CD4-positive, alpha-beta T cell treated with Interferon alpha-2 for 1 hour (primary cell): ENCODE results near the gene COQ9.
"Not testable (repeated sequence)": the region's sequence is repeated elsewhere in the genome, so short reads cannot be mapped to it uniquely, and the experiment has no call there.

Source experiments
- DNase-seq, 2 donors: peaks; one replicate each; pipeline ENCODE4 v3.0.0-alpha.2; 2020 to 2022

The COQ9 gene

DNA sequence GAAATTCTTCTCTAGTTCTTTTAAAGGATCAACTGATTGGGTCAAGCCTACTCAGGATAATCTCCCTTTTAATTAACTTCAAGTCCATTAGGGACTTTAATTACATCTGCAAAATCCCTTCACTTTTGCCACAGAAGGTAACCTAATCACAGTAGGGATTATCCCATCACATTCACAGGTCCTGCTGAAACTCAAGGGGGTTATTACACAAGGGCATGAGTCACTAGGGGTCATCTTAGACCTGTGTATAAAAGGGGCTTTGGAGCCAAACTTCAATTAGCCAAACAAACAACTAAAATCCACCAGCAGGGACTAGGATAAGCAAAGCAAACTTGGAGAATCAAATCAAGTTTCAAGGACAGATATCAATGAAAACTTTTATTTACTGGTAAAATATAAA is 19.5 kb upstream of the COQ9 start:
- no peak for DNase-seq

DNA sequence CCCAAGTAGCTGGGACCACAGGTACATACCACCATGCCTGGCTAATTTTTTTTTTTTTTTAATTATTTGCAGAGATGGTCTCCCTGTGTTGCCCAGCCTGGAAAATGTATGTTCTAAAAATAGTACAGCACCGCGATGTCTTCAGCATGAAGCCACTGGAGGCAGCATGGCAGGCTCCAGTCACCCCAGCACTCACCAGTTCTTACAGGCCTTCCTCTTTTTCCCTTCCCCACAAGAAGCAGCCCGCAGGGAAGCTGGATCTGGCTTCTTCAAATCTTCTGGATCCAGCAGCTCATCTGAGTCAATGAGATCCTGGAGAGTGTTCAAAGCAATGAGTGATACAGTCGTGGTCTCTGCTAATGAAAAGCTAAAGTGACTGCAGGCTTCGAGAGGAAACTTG is 16.3 kb upstream of the COQ9 start:
- DNase-seq: no peak

DNA sequence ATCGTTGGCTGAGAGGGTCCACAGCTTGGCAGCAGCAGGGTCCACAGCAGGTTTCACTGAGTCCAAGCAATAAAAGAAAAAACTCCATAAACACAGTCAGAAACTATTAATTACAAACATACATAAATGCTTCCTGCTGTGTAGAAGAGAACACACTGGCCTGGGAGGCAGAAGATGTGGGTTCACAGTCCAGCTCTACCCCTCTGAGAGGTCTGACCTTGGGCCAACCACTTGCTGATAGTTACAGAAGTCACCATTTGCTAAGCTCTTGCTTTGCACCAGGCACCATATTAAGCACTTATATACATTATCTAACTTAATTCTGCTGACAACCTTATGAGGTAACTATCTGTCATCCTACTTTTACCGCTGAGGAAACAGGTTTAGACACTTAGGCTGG is 14.8 kb upstream of the COQ9 start:
- DNase-seq: no peak

DNA sequence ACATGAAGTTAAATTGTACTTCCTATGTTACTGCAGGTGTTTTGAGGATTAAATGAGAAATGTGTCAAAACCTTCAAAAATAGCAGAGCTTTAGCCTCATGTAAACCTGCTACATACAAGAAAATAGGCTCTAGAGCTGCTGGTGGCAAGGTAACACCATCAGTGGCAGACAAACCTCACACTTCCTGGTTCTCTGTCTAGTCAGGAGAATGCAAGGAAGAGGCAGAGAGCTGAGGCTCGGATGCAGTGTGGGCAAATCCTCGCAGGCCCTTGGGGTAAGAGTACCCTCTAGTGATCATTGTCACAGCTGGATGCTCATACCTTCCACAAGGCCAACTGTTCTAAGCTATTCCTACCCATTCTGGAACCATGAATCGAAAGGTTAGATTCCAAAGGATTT is 14.3 kb upstream of the COQ9 start:
- no peak for DNase-seq

DNA sequence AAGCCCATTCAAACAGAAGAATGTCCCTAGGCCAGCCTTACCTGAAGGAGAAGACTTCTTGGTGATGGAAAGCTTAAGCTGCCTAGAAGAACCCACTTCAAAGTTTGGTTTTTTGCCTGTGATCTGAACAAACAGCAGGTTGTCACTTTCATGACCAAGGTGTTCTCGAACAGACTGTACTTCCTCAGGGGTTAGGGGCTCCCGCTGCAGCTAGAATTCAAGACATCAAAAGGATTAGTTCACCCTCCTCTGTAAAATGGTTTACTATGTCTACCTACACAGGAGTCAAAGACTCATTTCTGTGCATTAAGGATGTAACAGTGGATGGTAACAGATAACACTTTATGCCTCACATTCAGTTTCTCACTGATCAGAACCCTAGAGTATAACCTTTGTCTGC is 13.3 kb upstream of the COQ9 start:
- peak in 1 of 2 donors; percentile 11 for DNase-seq

DNA sequence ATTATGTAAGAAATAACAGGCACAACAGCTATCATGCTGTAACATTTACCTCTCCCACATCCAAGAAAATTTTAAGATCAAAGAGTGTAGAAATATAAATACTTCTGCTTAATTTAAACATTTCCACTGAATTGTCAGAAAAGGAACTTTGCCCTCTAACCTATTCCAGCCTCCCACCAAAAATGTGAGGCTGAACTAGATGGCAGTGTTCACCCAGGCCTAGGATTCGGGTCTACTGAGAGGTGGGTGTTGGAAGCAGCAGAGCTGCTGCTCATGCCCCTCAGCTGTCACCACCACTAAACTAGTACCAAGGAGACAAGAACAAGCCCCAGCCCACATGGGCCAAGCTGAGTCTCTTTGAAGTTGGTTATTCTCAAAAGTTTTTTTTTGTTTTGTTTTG is 11.4 kb upstream of the COQ9 start:
- DNase-seq: no peak

DNA sequence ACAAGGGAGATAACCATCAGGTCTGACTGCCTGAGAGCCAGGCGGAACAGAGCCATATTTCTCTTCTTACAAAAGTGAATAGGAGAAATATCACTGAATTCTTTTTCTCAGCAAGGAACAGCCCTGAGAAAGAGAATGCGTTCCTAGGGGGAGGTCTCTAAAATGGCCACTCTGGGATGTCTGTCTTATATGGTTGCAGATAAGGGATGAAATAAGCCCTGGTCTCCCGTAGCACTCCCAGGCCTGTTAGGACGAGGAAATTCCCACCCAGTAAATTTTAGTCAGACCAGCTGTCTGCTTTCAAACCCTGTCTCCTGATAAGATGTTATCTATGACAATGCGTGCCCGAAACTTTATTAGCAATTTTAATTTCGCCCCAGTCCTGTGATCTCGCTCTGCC is 7.3 kb upstream of the COQ9 start:
- DNase-seq: not testable (repeated sequence)

DNA sequence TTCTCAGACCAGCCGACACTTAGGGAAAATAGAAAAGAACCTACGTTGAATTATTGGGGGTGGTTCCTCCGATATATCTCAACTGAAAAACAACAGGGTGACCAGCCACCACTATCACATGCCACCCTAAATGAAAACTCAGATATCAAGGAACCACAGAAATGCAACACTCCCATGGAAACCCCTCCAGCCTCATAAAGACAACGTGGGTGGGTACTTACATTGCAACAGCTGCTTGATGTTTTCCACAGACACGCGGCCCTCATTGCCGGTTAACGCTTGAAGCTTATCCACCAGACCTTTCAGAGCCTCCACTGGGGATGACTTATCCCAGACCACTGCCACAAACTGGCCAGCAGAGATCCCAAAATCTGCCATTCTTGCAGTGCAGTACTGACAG is 6.7 kb upstream of the COQ9 start:
- not testable (repeated sequence) for DNase-seq

DNA sequence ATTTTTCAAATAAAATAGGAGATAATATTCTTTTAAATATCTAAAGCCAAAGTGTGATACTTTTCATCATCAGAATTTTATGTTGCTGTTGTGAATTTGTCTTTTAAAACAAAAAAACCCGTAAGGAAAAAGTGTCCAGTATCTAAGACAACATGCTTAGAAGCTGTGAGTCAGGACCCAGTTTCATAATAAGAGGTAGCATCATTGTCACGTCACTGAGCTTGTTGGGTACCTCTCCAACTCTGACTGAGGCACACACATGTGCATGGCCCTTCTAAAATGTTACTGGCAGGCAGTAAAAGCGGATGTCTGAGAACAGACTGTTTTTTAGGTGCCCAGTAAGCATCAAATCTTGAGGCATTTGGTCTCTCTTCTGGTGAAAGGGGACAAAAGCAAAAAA is 2.6 kb upstream of the COQ9 start:
- no peak for DNase-seq

DNA sequence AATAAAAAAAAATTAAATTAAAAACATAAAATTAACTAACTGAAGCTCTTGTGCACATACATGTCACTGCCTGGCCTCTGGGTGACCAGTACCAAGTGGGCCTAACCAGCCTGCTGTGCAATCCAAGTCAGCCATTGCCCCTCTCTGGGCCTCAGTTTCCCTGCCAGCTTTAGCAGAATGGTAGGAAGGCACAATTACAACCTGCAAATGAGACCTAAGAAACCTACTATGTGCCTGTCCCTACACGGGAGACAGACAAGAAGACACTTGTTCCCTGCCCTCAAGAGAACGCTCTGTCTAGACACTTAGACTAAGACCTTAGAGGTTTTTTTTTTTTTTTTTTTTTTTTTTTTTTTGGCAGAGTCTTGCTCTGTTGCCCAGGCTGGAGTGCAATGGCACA is 1.8 kb upstream of the COQ9 start:
- no peak for DNase-seq

DNA sequence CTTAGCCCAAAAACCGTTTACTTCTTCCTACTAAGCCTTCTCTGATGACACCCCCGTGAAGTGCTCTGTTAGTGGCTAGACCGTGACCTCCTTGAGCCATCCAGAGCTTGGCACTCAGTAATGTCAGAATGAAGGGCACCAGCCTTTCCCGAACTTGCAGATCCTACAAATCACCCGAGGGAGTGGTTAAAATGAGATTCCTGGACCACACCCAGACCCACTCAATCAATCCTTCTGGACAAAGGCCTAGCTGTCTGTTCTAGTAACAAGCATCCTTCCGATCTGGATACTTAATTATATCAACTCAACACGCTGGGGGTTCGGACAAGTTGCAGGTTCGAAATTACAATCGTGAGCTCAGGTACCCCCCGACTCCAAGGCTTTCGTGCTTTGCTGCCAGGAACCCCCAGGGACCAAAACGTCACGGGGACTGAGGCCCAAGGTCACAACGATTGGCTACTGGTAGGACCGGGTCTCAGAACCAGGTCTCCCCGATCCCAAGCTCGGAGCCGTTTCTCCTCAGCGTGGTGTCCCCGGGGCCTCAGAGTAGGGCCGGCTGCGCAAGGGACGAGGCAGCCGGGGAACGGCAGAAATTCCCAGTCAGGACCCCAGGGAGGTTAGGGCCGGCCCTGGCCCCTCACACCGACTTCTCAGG is 621 bp upstream of the COQ9 start:
- peak; percentile 18 to 29 for DNase-seq

DNA sequence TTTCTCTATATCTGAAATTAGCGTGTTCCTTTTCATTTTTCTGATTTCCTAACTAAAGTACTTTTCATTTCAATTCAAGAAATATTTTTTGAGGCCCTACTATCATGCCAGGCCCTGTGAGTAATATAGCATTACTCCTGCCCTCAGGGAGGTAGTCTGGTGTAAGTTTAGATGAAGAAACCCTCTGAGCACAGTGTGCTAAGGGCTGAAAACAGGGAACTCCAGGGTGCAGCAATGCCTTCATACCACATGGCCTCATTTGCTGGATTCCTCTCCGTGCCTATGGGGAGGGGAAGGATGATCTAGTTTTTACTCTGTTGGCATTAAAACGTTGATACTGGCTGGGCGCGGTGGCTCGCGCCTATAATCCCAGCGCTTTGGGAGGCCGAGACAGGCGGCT is 4.7 kb downstream of the COQ9 start:
- DNase-seq: no peak

DNA sequence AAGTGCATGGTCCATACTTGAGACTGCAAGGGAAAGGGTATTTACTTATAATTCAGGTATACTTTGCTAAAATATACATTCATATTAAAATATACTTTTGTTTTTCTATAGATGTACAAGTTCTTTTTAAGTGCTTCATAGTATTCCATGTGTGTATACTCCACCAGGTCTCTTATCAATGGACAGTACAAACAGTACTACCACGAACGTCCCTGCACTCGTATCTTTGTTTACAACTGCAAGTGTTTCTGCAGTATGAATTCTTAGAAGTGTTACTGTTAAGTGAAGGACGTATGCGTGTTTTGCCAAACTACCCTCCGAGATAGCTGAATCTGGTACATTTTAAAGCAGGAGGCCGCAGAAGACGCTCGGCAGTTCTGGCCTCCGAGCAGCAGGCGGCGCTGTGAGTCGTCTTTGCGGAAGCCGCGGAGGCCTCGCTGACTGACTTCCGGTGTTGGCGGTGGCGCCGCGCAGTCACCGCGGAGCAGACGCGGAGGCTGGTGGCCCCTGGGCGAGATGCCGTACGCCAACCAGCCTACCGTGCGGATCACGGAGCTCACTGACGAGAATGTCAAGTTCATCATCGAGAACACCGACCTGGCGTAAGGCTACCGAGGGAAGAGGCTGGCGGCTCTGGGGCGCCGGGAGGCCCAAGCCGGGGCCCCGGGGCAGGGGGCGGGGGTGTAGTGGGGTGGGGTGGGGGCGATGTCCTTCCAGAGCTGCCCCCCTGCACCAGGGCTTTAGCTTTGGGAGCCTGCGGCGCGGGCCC is 15.1 kb downstream of the COQ9 start, which contains the start of gene POLR2C:
POLR2C (plus strand) TSS at position 471 of the 769 bp plus-strand sequence; CDS start at position 517, 46 bp downstream.
- peak; percentile 89 to 94 for DNase-seq

DNA sequence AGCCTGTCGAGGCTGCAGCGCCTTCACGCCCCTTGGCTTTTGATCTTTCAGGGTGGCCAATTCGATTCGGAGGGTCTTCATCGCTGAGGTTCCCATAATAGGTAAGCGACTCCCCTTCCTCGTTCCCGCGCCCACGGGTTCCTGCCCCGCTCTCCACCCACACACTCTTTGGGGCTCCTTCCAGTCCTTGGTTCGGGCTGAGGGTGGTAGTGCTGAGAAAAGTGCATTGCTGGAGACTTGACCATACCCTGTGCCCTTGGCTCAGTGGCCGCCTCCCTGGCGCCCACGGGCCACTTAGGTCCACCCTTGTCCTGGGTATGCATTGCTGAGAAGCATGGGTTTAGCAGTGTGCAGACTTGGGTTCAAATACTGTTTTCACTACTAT is 15.7 kb downstream of the COQ9 start:
- no peak for DNase-seq

DNA sequence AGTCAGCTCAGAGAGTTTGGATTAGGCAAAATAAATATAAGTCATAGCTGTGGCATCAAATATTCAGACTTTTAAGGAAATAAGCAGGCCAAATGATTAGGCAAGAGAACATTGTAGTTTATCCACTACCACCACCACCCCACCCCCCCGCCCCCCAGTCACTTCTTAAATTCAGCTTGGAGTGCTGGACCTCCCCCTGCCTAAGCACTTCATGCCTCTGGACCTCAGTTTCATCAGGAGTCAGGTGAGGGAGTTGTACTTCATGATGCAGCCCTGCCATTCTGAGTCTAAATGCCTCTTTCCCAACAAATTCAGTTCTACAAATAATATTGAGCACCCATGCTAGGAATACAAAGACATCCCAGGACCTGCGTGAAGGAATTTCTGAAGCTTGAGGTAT is 17.2 kb downstream of the COQ9 start:
- DNase-seq: no peak

DNA sequence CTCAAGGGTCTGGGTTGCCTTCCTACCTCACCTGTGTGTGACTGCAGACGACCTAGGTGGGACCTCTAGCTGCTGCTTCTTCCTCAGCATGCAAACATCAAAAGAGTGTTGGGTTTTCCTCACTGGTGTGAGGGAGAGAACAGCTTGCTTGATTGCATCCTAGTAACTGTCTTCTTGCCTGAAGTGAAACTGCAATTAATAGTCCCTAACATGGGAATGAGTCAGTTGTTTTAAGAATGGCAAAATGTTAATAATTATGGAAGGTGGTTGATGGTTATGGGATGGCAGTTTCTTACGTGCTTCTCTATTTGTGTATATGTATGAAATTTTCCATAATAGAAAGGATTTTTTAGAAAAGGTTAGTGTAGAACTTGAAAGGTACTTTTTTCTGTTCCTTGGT is 21.1 kb downstream of the COQ9 start:
- no peak for DNase-seq

DNA sequence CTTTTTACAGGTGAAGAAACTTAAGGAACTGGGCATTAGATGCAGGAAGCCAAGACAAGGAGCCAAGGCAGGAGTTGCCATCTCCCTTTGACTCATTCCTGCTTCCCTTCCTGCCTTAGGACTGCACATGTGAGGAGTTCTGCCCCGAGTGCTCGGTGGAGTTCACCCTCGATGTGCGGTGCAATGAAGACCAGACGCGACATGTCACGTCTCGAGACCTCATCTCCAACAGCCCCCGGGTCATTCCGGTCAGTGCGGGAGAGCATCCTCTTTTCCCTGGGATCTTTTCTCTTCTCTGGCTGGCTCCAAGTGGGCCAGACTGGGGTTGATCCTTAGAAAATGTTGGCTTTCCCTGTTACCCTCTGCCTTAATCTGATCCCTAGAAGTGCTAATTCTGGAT is 21.8 kb downstream of the COQ9 start:
- DNase-seq: no peak

DNA sequence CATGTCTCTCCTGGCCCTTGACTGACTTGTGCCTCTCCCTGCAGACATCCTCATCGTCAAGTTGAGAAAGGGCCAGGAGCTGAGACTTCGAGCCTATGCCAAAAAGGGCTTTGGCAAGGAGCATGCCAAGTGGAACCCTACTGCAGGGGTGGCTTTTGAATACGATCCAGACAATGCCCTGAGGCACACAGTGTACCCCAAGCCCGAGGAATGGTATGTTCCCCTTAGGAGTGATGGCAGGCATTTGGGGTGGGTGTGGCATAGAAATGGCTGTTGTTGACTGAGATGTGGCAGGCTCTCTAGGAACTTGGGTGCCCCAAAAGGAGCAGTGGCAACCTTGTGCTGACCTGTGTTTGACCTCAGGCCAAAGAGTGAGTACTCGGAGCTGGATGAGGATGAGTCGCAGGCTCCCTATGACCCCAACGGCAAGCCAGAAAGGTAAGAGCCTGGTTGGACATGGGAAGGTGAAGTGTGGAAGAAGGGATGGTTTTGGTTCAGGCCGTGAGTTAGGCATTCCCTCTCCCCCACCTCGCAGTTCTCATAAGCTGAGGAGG is 22.7 kb downstream of the COQ9 start:
- DNase-seq: no peak

DNA sequence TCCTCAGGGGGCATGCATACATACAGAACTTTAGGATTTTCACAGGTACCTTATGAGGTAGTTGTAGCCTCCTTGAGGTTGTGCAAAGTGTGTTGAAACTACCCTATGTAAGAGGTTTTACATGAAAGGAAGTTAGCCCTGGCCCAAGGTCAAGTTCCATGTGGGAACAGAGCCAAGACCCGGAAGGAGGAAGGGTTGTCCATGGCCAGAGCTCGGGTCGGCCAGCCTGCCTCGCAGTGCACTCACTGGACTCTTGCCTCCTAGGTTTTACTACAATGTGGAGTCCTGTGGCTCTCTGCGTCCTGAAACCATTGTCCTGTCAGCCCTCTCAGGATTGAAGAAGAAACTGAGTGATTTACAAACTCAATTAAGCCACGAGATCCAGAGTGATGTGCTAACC is 23.4 kb downstream of the COQ9 start:
- DNase-seq: no peak

DNA sequence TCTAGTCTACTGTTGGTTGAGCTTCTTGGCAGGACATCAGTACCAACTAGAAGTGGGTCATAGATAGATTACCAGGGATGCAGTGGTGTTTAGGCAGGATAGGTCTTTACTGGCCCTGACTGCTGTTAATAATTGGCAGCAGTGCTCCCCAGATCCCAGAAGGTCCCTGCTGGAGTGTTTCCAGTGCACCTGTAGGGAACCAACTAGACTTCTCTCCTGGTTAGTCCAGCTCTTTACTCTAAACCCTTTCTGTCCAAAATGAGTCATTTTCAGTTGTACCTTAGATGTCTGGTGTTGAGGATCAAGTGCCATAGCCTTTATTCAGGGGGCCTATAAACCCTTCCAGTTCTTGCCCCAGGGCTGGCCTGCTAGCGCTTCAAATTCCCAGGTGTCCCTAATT is 23.9 kb downstream of the COQ9 start:
- DNase-seq: no peak

DNA sequence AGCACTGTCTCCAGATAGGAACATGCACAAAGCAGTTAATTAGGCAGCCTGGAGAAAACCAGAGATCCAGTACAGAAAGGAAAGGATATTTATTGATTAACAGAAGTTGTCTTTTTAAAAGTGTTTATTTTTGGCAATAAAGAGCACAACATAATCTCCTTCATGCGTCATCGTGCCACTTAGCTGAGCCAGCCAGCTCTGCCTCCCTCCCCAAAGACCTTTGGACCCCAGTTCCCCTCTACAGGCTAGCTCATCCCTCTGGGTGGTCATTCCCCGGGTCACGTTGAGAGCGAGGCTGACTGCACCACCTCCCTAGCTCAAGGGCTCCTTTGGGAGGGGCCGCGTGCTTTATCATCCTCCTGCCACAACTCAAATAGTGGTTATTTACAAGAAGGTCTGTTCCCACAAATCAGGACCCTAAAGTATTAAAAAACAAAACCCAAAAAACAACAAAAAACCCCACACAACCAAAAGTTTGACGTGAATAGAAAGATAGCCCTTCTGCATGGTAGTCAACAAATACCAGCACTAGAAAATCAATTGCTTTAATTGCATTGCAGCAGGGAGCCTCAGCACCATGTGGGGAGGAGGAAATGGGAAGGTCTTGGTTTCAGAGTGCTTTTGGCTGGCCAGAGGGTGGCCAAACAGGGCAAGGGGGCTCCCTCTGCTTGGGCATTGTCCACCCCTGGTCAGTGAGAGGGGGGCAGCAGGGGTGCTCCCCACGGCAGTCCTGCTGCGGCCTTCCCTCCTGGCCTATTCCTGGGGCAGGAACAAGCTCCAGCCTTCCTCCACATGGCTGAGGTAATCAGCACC is 24.8 kb downstream of the COQ9 start:
- no peak for DNase-seq

DNA sequence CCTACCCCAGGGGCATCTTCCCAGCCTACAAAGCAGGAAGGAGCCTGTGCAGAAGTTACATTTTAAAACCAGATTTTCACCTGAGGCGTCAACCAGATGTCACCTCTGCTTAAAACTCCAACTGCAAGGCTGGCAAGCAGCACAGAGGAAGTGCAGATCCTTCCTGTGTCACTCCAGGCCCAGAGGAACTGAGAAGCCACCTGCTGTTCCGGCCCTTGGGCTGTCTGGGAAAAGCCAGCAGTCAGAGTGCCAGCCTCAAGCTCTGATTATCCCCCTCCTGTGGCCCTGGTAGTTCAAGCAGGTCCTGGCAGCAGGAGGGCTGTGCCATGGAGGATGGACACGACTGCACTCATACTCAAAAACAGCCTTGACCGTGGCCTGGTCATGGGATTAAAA is 25.4 kb downstream of the COQ9 start:
- no peak for DNase-seq

DNA sequence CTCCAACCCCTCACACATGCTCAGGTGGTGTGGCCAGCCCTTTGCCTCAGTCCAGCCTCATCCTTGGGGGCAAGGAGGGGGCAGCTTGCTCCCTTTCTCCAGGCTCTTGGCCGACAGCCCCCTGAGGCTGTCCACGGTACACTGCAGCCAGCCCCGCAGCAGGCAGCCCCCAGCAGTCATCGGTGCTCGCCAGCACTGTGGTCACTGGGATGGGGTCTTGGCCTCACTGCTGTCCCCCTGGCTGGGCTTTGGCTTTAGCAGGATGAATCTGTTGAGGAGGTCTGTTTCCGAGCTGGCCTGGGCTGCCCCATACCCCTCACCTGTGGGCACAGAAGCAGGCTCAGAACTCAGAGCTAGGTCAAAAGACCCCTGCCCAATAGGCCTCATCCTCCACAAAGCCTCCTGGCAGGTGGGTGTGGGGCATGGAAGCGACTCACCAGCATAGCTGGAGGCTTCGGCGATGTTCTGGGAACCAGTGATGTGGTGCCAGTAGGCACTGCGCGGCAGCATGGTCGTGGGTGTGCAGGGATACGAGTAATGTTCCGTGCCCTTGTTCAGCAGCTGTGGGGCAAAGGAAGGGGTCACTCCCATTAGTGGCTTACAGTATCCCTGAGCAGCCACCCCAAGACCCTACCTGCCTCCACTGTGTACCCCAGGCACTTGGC is 26.0 kb downstream of the COQ9 start:
- DNase-seq: no peak
